ENCODE data around the gene LAMC3.

Gene LAMC3

GRCh38 chr9:131069699-131070098 lies 60.7 kb downstream of the LAMC3 start:
- TF ChIP-seq CTCF (IDR thresholded peaks at IDR 0.05; ENCODE audit: low read depth, low read length, missing control alignments) = no peak
- DNase-seq (ENCODE audit: extremely low read depth, low read depth) = no peak
- no peak overlapping the region for H3K4me3 ChIP-seq (replicated peaks; ENCODE audit: low read depth, low read length)

- no peak for DNase-seq (ENCODE audit: extremely low read depth, low read depth)
- TF ChIP-seq CTCF (IDR thresholded peaks at IDR 0.05; ENCODE audit: low read depth, low read length, missing control alignments) = no peak
- H3K4me3 ChIP-seq (replicated peaks; ENCODE audit: low read depth, low read length) = no peak overlapping the region
These were observed 63.3 kb downstream of the LAMC3 start for GRCh38 chr9:131072107-131072870.

- TF ChIP-seq CTCF (IDR thresholded peaks at IDR 0.05; ENCODE audit: low read depth, low read length, missing control alignments) = no peak
These were observed 63.9 kb downstream of the LAMC3 start for GRCh38 chr9:131072871-131073237.

GRCh38 chr9:131076347-131077195 lies 67.6 kb downstream of the LAMC3 start:
- no peak overlapping the region for H3K4me3 ChIP-seq (replicated peaks; ENCODE audit: low read depth, low read length)
- TF ChIP-seq CTCF (IDR thresholded peaks at IDR 0.05; ENCODE audit: low read depth, low read length, missing control alignments) = no peak
- no peak for DNase-seq (ENCODE audit: extremely low read depth, low read depth)

More at GRCh38 chr9:131072871-131073237, 63.9 kb downstream of the LAMC3 start:
- H3K4me3 ChIP-seq (replicated peaks; ENCODE audit: low read depth, low read length) = no peak overlapping the region
- DNase-seq (ENCODE audit: extremely low read depth, low read depth) = no peak

GRCh38 chr9:131078427-131079366 lies 69.7 kb downstream of the LAMC3 start:
- no peak for DNase-seq (ENCODE audit: extremely low read depth, low read depth)
- H3K4me3 ChIP-seq (replicated peaks; ENCODE audit: low read depth, low read length) = no peak overlapping the region
- TF ChIP-seq CTCF (IDR thresholded peaks at IDR 0.05; ENCODE audit: low read depth, low read length, missing control alignments) = no peak

- H3K4me3 ChIP-seq (replicated peaks; ENCODE audit: low read depth, low read length) = no peak overlapping the region
- no peak for TF ChIP-seq CTCF (IDR thresholded peaks at IDR 0.05; ENCODE audit: low read depth, low read length, missing control alignments)
- no peak for DNase-seq (ENCODE audit: extremely low read depth, low read depth)
These were observed 71.6 kb downstream of the LAMC3 start for GRCh38 chr9:131080589-131080988.

Measured in HFF-Myc (cell line).